MM.1S (cell line): Measurements from ENCODE around the gene SMYD4.
"Not testable (repeated sequence)": the region's sequence is repeated elsewhere in the genome, so short reads cannot be mapped to it uniquely, and the experiment has no call there.

Experiments
- DNase-seq: peaks from one replicate; pipeline ENCODE4 v3.0.0-alpha.2; 2015
- H2AFZ ChIP-seq: fragments of 300-600 bp; sonication (generic); 2 replicates; pipeline ENCODE4 v1.6.0; 2016; ENCODE audit warnings: antibody characterized with exemption, low read length
- H3F3A ChIP-seq: fragments of 300-600 bp; sonication (generic); 2 replicates; pipeline ENCODE4 v1.6.1; 2016; ENCODE audit warnings: mild to moderate bottlenecking, antibody characterized with exemption, low read length, moderate library complexity, mixed read lengths; ENCODE audit not compliant: insufficient read depth
- H3K27ac ChIP-seq: fragments of 300-600 bp; sonication (generic); 2 replicates; pipeline ENCODE4 v1.5.1; 2016; ENCODE audit warnings: mild to moderate bottlenecking, low read length
- H3K27me3 ChIP-seq: fragments of 300-600 bp; sonication (generic); replicated peaks from 2 replicates; pipeline ENCODE4 v1.6.0; 2016; ENCODE audit warnings: low read length; ENCODE audit not compliant: insufficient read depth
- H3K36me3 ChIP-seq: fragments of 300-600 bp; sonication (generic); replicated peaks from 2 replicates; pipeline ENCODE4 v1.6.1; 2016; ENCODE audit warnings: mild to moderate bottlenecking, low read length, mixed read lengths; ENCODE audit not compliant: insufficient read depth
- H3K4me1 ChIP-seq: fragments of 300-600 bp; sonication (generic); 2 replicates; pipeline ENCODE4 v1.6.1; 2016; ENCODE audit warnings: low read length, mixed read lengths
- H3K4me2 ChIP-seq: fragments of 300-600 bp; sonication (generic); 2 replicates; pipeline ENCODE4 v1.6.0; 2016; ENCODE audit warnings: low read depth, low read length
- H3K4me3 ChIP-seq: fragments of 300-600 bp; sonication (generic); 2 replicates; pipeline ENCODE4 v1.5.1; 2016; ENCODE audit warnings: low read length, mixed read lengths
- H3K79me2 ChIP-seq: fragments of 300-600 bp; sonication (generic); 2 replicates; pipeline ENCODE4 v1.6.1; 2016; ENCODE audit warnings: mixed run types, low read length, mixed read lengths
- H3K9ac ChIP-seq: fragments of 300-600 bp; sonication (generic); 2 replicates; pipeline ENCODE4 v1.6.1; 2016; ENCODE audit warnings: low read length, mixed read lengths
- H3K9me2 ChIP-seq: fragments of 300-600 bp; sonication (generic); replicated peaks from 2 replicates; pipeline ENCODE4 v1.6.1; 2016; ENCODE audit warnings: mild to moderate bottlenecking, low read length, mixed read lengths; ENCODE audit not compliant: insufficient read depth
- H3K9me3 ChIP-seq: fragments of 300-600 bp; sonication (generic); replicated peaks from 2 replicates; pipeline ENCODE4 v1.6.1; 2016; ENCODE audit warnings: mild to moderate bottlenecking, low read length, mixed read lengths; ENCODE audit not compliant: insufficient read depth
- H4K20me1 ChIP-seq: fragments of 300-600 bp; sonication (generic); 2 replicates; pipeline ENCODE4 v1.6.1; 2016; ENCODE audit warnings: mild to moderate bottlenecking, low read length, moderate library complexity, mixed read lengths; ENCODE audit not compliant: insufficient read depth
- EZH2 ChIP-seq: fragments of 300-600 bp; sonication (generic); optimal IDR thresholded peaks from 2 replicates; pipeline ENCODE3; 2017; ENCODE audit warnings: low read depth, mild to moderate bottlenecking, antibody characterized with exemption, low read length, mixed read lengths
- EZH2phosphoT487 ChIP-seq: fragments of 300-600 bp; sonication (generic); IDR thresholded peaks from 2 replicates; pipeline ENCODE4 v1.6.1; 2018; ENCODE audit warnings: antibody characterized with exemption, low read length
- TF ChIP-seq, protein P1 (sequence below): fragments of 300-600 bp; sonication (generic); IDR thresholded peaks from 2 replicates; pipeline ENCODE4 v1.5.1; 2016; ENCODE audit warnings: antibody characterized with exemption, low read length, mixed read lengths

The SMYD4 gene

DNA sequence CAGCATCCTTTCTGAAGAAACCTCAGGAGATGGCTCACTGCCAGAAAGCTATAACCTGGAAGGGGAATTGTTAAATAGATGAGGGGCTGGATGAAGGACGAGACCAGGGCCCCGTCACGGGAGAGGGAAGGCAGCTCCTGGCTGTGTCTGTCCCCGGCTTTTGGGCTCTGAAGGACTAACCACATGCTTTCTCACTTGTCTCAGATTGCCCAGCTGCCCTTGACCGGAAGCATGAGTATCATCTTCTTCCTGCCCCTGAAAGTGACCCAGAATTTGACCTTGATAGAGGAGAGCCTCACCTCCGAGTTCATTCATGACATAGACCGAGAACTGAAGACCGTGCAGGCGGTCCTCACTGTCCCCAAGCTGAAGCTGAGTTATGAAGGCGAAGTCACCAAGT lies 53.4 kb downstream of the SMYD4 start:
- H3K27ac ChIP-seq = no peak overlapping the region
- no peak overlapping the region for H3K9ac ChIP-seq
- no peaks in the 10 kb centered on the region for H3K9me2 ChIP-seq
- TF ChIP-seq EZH2phosphoT487 = no peak
- TF ChIP-seq EZH2 = no peak
- TF ChIP-seq, protein P1, sequence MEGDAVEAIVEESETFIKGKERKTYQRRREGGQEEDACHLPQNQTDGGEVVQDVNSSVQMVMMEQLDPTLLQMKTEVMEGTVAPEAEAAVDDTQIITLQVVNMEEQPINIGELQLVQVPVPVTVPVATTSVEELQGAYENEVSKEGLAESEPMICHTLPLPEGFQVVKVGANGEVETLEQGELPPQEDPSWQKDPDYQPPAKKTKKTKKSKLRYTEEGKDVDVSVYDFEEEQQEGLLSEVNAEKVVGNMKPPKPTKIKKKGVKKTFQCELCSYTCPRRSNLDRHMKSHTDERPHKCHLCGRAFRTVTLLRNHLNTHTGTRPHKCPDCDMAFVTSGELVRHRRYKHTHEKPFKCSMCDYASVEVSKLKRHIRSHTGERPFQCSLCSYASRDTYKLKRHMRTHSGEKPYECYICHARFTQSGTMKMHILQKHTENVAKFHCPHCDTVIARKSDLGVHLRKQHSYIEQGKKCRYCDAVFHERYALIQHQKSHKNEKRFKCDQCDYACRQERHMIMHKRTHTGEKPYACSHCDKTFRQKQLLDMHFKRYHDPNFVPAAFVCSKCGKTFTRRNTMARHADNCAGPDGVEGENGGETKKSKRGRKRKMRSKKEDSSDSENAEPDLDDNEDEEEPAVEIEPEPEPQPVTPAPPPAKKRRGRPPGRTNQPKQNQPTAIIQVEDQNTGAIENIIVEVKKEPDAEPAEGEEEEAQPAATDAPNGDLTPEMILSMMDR = no peak
- H3K36me3 ChIP-seq = no peaks in the 10 kb centered on the region; the same call in 1 of the 2 replicates
- H3K27me3 ChIP-seq = no peaks in the 10 kb centered on the region
- H3K4me3 ChIP-seq = no peak overlapping the region
- DNase-seq = no peak
- no peak overlapping the region for H2AFZ ChIP-seq
- H3K79me2 ChIP-seq = no peaks in the 10 kb centered on the region
- no peaks in the 10 kb centered on the region for H3K9me3 ChIP-seq
- no peaks in the 10 kb centered on the region for H3K4me1 ChIP-seq
- no peaks in the 10 kb centered on the region for H3F3A ChIP-seq
- no peaks in the 10 kb centered on the region for H4K20me1 ChIP-seq
- no peak overlapping the region for H3K4me2 ChIP-seq

DNA sequence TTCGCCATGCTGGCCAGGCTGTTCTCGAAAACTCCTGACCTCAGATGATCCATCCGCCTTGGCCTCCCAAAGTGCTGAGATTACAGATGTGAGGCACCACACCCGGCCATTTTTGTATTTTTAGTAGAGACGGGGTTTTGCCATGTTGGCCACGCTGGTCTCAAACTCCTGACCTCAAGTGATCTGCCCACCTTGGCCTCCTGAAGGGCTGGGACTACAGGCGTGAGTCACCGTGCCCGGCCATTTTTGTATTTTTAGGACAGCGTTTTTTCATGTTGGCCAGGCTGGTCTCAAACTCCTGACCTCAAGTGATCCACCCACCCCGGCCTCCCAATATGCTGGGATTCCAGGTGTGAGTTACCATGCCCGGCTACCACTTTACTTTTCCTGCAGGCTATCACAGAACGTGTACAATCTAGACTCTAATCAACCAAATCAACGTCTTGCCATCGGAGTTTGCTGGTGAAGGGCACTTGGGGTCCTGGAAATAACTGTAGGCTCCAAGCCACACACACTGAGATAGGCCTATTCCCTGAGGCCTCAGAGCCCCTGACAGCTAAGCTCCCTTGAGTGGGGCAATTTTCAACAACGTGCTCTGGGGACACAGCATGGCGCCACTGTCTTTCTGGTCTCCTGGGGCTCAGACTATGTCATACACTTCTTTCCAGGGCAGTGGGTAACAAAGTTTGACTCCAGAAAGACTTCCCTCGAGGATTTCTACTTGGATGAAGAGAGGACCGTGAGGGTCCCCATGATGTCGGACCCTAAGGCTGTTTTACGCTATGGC lies 55.1 kb downstream of the SMYD4 start:
- no peak for DNase-seq
- Histone ChIP-seq H3K4me1 (no peaks in the 10 kb centered on the region), H4K20me1 (no peaks in the 10 kb centered on the region), H3K36me3 (no peaks in the 10 kb centered on the region), H3K79me2 (no peaks in the 10 kb centered on the region), H3K27me3 (no peaks in the 10 kb centered on the region), H3K27ac (no peak overlapping the region), H3K4me3 (no peak overlapping the region), H3K4me2 (no peak overlapping the region), H3K9ac (no peak overlapping the region), H3K9me3 (no peaks in the 10 kb centered on the region), H3K9me2 (no peaks in the 10 kb centered on the region), H3F3A (no peaks in the 10 kb centered on the region), H2AFZ (no peak overlapping the region)
- TF ChIP-seq, protein P1 = no peak
- TF ChIP-seq EZH2phosphoT487 (no peak), EZH2 (no peak)

DNA sequence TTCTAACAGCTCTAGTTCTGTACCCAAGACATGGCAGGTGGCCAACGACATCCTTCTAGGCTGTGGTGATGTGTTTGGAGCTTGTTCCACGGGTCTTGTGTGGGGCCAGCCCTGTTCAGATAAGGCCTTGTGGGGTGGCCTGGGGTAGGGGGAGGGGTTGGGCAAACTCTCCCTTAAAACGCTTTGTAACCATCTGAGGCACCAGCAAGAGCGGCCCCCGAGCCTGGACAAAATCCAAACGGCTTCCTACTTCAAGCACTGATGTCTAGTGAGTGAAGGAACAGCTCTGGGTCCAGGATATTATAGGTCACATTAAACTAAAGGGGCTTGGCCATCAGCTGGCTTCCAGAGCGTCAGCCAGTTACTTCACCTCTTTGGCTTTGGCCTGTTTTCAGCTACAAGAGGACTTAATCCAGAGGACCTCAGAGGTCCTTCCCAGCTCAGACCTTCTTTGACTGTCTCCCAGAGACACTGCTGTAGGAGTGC lies 56.0 kb downstream of the SMYD4 start:
- Histone ChIP-seq H2AFZ (no peak overlapping the region), H3K9me2 (no peaks in the 10 kb centered on the region), H3F3A (no peaks in the 10 kb centered on the region), H3K4me3 (no peak overlapping the region), H3K27me3 (no peaks in the 10 kb centered on the region), H3K4me2 (no peak overlapping the region), H3K79me2 (no peaks in the 10 kb centered on the region), H3K9me3 (no peaks in the 10 kb centered on the region), H3K9ac (no peak overlapping the region), H3K4me1 (no peaks in the 10 kb centered on the region), H3K27ac (no peak overlapping the region), H4K20me1 (no peaks in the 10 kb centered on the region), H3K36me3 (no peaks in the 10 kb centered on the region)
- TF ChIP-seq, protein P1 = no peak
- no peak for TF ChIP-seq EZH2phosphoT487
- TF ChIP-seq EZH2 = no peak
- DNase-seq = no peak

DNA sequence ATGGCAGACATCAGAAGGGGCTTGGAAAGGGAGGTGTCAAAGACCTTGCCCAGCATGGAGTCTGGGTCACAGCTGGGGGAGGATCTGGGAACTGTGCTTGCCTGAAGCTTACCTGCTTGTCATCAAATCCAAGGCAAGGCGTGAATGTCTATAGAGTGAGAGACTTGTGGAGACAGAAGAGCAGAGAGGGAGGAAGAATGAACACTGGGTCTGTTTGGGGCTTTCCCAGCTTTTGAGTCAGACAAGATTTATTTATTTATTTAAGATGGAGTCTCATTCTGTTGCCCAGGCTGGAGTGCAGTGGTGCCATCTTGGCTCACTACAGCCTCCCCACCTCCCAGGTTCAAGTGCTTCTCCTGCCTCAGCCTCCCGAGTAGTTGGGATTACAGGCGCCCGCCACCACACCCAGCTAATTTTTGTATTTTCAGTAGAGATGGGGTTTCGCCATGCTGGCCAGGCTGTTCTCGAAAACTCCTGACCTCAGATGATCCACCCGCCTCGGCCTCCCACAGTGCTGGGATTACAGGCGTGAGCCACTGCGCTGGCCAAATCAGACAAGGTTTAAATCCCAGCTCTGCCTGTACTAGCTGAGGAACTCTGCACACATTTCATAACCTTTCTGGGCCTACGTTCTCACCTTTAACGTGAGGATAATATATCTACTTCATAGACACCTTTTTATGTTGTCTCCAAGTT lies 56.6 kb downstream of the SMYD4 start:
- H3K27ac ChIP-seq, H3K9ac ChIP-seq, H3K36me3 ChIP-seq, H3K79me2 ChIP-seq, DNase-seq, H3K9me3 ChIP-seq, H3K4me2 ChIP-seq, H4K20me1 ChIP-seq, H3K4me3 ChIP-seq, H3F3A ChIP-seq, H3K4me1 ChIP-seq, H3K27me3 ChIP-seq, H2AFZ ChIP-seq, H3K9me2 ChIP-seq: not testable (repeated sequence)
